Liver (tissue), 9 donors: Measurements from ENCODE around the gene FANCL. TPM values are rescaled to one million over a fixed set of nuclear protein-coding genes. Genes with fewer than 3 reads are reported as not detected.
"Not testable (repeated sequence)": the region's sequence is repeated elsewhere in the genome, so short reads cannot be mapped to it uniquely, and the experiment has no call there.

ENCODE experiments used
- DNase-seq: peaks from one replicate; pipeline ENCODE4 v3.0.0-alpha.2; 2017; ENCODE audit warnings: low spot score
- H3K27ac ChIP-seq, 2 donors: one replicate each; pipeline ENCODE4 v1.7.0; 2013; ENCODE audit warnings: inconsistent platforms in 2 of 2, low read length in 2 of 2, control low read depth in 1 of 2, low read depth in 1 of 2, mild to moderate bottlenecking in 1 of 2
- H3K27me3 ChIP-seq, 4 donors: one replicate each; pipeline versions ENCODE4 v1.6.1 to v1.7.0; 2013; ENCODE audit warnings: low read length in 3 of 4, inconsistent platforms in 1 of 4, mild to moderate bottlenecking in 1 of 4, moderate library complexity in 1 of 4; ENCODE audit not compliant: control insufficient read depth in 4 of 4, insufficient read depth in 4 of 4
- H3K36me3 ChIP-seq, 4 donors: one replicate each; pipeline versions ENCODE4 v1.6.1 to v1.7.0; 2013; ENCODE audit warnings: low read length in 3 of 4, mild to moderate bottlenecking in 3 of 4, low read depth in 1 of 4, moderate library complexity in 1 of 4; ENCODE audit not compliant: control insufficient read depth in 4 of 4, insufficient read depth in 3 of 4
- H3K4me1 ChIP-seq, 4 donors: one replicate each; pipeline versions ENCODE4 v1.6.1 to v1.7.0; 2013; ENCODE audit warnings: low read length in 3 of 4, mild to moderate bottlenecking in 3 of 4, moderate library complexity in 1 of 4; ENCODE audit not compliant: control insufficient read depth in 4 of 4, insufficient read depth in 4 of 4
- H3K4me3 ChIP-seq, 3 donors: one replicate each; pipeline versions ENCODE4 v1.6.1 to v1.7.0; 2013; ENCODE audit warnings: low read length in 3 of 3, control low read depth in 1 of 3, low read depth in 1 of 3, mild to moderate bottlenecking in 1 of 3
- H3K9ac ChIP-seq, 2 donors: one replicate each; pipeline ENCODE4 v1.7.0; 2013; ENCODE audit warnings: low read length in 2 of 2, mild to moderate bottlenecking in 2 of 2, moderate library complexity in 2 of 2, control low read depth in 1 of 2, low read depth in 1 of 2
- H3K9me3 ChIP-seq, 4 donors: one replicate each; pipeline versions ENCODE4 v1.6.1 to v1.7.0; 2013; ENCODE audit warnings: low read length in 3 of 4; ENCODE audit not compliant: control insufficient read depth in 4 of 4
- EGR1 ChIP-seq, 2 donors: IDR thresholded peaks; 2 replicates each; pipeline ENCODE4 v1.6.1; 2016 to 2018; ENCODE audit warnings: antibody characterized with exemption in 2 of 2, low read depth in 2 of 2
- FOXA1 ChIP-seq: IDR thresholded peaks from 2 replicates; pipeline ENCODE4 v1.6.1; 2016; ENCODE audit warnings: antibody characterized with exemption
- GABPA ChIP-seq, 2 donors: IDR thresholded peaks in 1 of 2; conservative IDR thresholded peaks in 1 of 2; 2 replicates each; pipeline ENCODE4 v1.6.1; 2016; ENCODE audit warnings: antibody characterized with exemption in 2 of 2, mild to moderate bottlenecking in 1 of 2, moderate library complexity in 1 of 2
- HNF4A ChIP-seq, 2 donors: conservative IDR thresholded peaks; 2 replicates each; pipeline ENCODE4 v1.6.1; 2016; ENCODE audit warnings: antibody characterized with exemption in 2 of 2, mild to moderate bottlenecking in 2 of 2
- JUND ChIP-seq, 2 donors: IDR thresholded peaks; 2 replicates each; pipeline ENCODE4 v1.6.1; 2016; ENCODE audit warnings: antibody characterized with exemption in 2 of 2
- RAD21 ChIP-seq, 2 donors: IDR thresholded peaks; 2 replicates each; pipeline ENCODE4 v1.6.1; 2016; ENCODE audit warnings: antibody characterized with exemption in 2 of 2, mild to moderate bottlenecking in 2 of 2
- RXRA ChIP-seq, 2 donors: IDR thresholded peaks; 2 replicates each; pipeline ENCODE4 v1.6.1; 2017 to 2018; ENCODE audit warnings: antibody characterized with exemption in 2 of 2, mild to moderate bottlenecking in 1 of 2
- SP1 ChIP-seq: IDR thresholded peaks from 2 replicates; pipeline ENCODE4 v1.6.1; 2018; ENCODE audit warnings: antibody characterized with exemption, mild to moderate bottlenecking
- TAF1 ChIP-seq: conservative IDR thresholded peaks from 2 replicates; pipeline ENCODE4 v1.6.1; 2016; ENCODE audit warnings: antibody characterized with exemption, mild to moderate bottlenecking
- YY1 ChIP-seq: IDR thresholded peaks from 2 replicates; pipeline ENCODE4 v1.6.1; 2016; ENCODE audit warnings: antibody characterized with exemption, mild to moderate bottlenecking
- WGBS: extraction: QIAGEN DNeasy Blood & Tissue Kit; methylation state at CpG from one replicate; pipeline ENCODE4 v1.1.7; 2013; 5-methylcytosine and 5-hydroxymethylcytosine counted together
- polyA plus RNA-seq, 2 donors: library from polyadenylated mRNA; stranded (reverse) in 1 of 2; unstranded in 1 of 2; fragments of 200-250 nt in 1 of 2; fragments of >200 nt in 1 of 2; fragmentation: Nextera tagmentation in 1 of 2; extraction: Ambion mirVana in 1 of 2; gene quantifications; one replicate each; pipeline versions ENCODE4 v1.2.1 to v1.2.3, GENCODE V29; 2013 to 2015
- total RNA-seq, 2 donors: library from RNA; depleted of rRNA; stranded (reverse); fragments of >200 nt; gene quantifications; one replicate each; pipeline ENCODE4 v1.2.3, GENCODE V29; 2014
- TF ChIP-seq, protein P1 (sequence below): IDR thresholded peaks from 2 replicates; pipeline ENCODE4 v1.6.1; 2016; ENCODE audit warnings: antibody characterized with exemption, mild to moderate bottlenecking
- TF ChIP-seq, protein P2 (sequence below): IDR thresholded peaks from 2 replicates; pipeline ENCODE4 v1.6.1; 2016; ENCODE audit warnings: antibody characterized with exemption
- TF ChIP-seq, protein P3 (sequence below): IDR thresholded peaks from 2 replicates; pipeline ENCODE4 v1.6.1; 2016; ENCODE audit warnings: antibody characterized with exemption
- TF ChIP-seq, protein P4 (sequence below): IDR thresholded peaks from 2 replicates; pipeline ENCODE4 v1.6.1; 2016; ENCODE audit warnings: antibody characterized with exemption
- TF ChIP-seq, protein P5 (sequence below): fragments of 150-350 bp; IDR thresholded peaks from 2 replicates; pipeline ENCODE4 v1.5.1; 2017; ENCODE audit warnings: improper control_type of control experiment, low read depth, low read length; ENCODE audit not compliant: missing input control
- donor health status: healthy.
- donor health status: healthy.
- donor health status: healthy.
- donor health status: healthy.
- donor health status: healthy.

FANCL gene
- total and polyA plus RNA-seq, 4 donors, result 4.2 to 26.1 (median 16.4) TPM

DNA sequence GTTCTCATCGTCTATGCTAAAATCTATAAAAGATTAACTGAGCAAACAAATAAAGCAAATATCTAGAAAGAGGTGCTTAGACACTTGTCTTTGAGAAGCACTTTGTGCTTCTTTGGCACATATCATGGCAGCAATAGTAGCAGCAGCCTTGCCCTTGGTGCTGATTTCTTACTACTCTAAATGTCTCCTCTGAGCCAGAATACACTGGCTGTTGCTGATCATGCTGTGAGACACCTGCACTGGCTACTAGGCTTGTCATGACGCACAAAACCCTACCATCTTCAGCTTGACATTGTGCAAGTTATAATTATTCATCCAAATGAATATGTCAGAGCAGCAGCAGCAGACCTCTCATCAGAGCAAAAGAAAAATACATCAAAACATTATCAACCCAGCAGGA is 46.7 kb downstream of the FANCL start:
- no peaks in the 10 kb centered on the region for H3K9me3 ChIP-seq
- peaks cover 0 to 4% (median 0%) of the 10 kb centered on the region in 4 donors for H3K4me1 ChIP-seq
- DNase-seq, result no peak
- peaks cover 0 to 2% (median 1%) of the 10 kb centered on the region in 4 donors for H3K36me3 ChIP-seq
- TF ChIP-seq, protein P1, sequence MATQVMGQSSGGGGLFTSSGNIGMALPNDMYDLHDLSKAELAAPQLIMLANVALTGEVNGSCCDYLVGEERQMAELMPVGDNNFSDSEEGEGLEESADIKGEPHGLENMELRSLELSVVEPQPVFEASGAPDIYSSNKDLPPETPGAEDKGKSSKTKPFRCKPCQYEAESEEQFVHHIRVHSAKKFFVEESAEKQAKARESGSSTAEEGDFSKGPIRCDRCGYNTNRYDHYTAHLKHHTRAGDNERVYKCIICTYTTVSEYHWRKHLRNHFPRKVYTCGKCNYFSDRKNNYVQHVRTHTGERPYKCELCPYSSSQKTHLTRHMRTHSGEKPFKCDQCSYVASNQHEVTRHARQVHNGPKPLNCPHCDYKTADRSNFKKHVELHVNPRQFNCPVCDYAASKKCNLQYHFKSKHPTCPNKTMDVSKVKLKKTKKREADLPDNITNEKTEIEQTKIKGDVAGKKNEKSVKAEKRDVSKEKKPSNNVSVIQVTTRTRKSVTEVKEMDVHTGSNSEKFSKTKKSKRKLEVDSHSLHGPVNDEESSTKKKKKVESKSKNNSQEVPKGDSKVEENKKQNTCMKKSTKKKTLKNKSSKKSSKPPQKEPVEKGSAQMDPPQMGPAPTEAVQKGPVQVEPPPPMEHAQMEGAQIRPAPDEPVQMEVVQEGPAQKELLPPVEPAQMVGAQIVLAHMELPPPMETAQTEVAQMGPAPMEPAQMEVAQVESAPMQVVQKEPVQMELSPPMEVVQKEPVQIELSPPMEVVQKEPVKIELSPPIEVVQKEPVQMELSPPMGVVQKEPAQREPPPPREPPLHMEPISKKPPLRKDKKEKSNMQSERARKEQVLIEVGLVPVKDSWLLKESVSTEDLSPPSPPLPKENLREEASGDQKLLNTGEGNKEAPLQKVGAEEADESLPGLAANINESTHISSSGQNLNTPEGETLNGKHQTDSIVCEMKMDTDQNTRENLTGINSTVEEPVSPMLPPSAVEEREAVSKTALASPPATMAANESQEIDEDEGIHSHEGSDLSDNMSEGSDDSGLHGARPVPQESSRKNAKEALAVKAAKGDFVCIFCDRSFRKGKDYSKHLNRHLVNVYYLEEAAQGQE, result no peak
- TF ChIP-seq, protein P2, sequence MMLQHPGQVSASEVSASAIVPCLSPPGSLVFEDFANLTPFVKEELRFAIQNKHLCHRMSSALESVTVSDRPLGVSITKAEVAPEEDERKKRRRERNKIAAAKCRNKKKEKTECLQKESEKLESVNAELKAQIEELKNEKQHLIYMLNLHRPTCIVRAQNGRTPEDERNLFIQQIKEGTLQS, result no peak
- TF ChIP-seq TAF1 (no peak), EGR1 (IDR thresholded peaks at IDR 0.05; ENCODE audit: low read depth in 2 of 2) (no peak), RAD21 (IDR thresholded peaks at IDR 0.05) (no peak), YY1 (no peak)
- TF ChIP-seq, protein P3, sequence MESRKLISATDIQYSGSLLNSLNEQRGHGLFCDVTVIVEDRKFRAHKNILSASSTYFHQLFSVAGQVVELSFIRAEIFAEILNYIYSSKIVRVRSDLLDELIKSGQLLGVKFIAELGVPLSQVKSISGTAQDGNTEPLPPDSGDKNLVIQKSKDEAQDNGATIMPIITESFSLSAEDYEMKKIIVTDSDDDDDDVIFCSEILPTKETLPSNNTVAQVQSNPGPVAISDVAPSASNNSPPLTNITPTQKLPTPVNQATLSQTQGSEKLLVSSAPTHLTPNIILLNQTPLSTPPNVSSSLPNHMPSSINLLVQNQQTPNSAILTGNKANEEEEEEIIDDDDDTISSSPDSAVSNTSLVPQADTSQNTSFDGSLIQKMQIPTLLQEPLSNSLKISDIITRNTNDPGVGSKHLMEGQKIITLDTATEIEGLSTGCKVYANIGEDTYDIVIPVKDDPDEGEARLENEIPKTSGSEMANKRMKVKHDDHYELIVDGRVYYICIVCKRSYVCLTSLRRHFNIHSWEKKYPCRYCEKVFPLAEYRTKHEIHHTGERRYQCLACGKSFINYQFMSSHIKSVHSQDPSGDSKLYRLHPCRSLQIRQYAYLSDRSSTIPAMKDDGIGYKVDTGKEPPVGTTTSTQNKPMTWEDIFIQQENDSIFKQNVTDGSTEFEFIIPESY, result no peak
- no peak overlapping the region for H3K4me3 ChIP-seq
- WGBS, result 66% methylated on average over 2 of the region's 2 CpGs
- no peak overlapping the region for H3K27ac ChIP-seq
- H3K27me3 ChIP-seq, result no peaks in the 10 kb centered on the region
- no peak overlapping the region for H3K9ac ChIP-seq

DNA sequence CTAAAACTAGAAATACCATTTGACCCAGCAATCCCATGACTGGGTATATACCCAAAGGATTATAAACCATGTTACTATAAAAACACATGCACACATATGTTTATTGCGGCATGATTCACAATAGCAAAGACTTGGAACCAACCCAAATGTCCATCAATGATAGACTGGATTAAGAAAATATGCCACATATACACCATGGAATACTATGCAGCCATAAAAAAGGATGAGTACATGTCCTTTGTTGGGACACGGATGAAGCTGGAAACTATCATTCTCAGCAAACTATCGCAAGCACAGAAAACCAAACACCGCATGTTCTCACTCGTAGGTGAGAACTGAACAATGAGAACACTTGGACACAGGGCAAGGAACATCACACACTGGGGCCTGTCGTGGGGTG is 54.1 kb downstream of the FANCL start:
- not testable (repeated sequence) for H3K4me1 ChIP-seq, H3K4me3 ChIP-seq, H3K9me3 ChIP-seq, DNase-seq, H3K9ac ChIP-seq, H3K36me3 ChIP-seq, H3K27ac ChIP-seq, H3K27me3 ChIP-seq
- 98% methylated on average over 6 of the region's 6 CpGs for WGBS

DNA sequence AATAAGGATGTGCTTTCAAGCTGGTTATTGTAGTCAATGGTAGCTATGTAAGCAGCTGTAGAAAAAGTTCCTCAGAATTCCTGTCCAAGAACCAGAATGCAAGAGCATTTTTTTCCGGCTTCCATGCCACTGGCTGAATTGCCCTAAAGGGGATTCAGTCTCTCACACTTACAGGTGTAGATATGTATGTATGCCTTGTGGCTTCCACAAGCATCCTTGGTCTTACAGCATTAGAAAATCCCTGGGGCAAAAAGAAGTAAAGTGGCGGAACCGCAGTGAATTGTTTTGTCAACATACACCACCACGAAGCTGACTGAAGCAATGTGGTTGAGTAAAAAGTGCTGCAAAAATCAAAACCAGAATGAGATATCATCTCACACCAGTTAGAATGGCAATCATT is 54.6 kb downstream of the FANCL start:
- WGBS, result 96% methylated on average over 4 of the region's 4 CpGs
- no peak for DNase-seq
- no peaks in the 10 kb centered on the region for H3K9me3 ChIP-seq
- H3K27ac ChIP-seq, result no peak overlapping the region
- no peaks in the 10 kb centered on the region for H3K4me1 ChIP-seq
- peaks cover 0 to 2% (median 0%) of the 10 kb centered on the region in 4 donors for H3K36me3 ChIP-seq
- H3K9ac ChIP-seq, result no peak overlapping the region
- no peak for TF ChIP-seq RXRA (IDR thresholded peaks at IDR 0.05)
- no peak for TF ChIP-seq YY1
- TF ChIP-seq SP1, result no peak
- no peak for TF ChIP-seq FOXA1
- TF ChIP-seq, protein P4, sequence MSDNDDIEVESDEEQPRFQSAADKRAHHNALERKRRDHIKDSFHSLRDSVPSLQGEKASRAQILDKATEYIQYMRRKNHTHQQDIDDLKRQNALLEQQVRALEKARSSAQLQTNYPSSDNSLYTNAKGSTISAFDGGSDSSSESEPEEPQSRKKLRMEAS, result no peak
- no peak for TF ChIP-seq TAF1
- TF ChIP-seq EGR1 (IDR thresholded peaks at IDR 0.05; ENCODE audit: low read depth in 2 of 2), result no peak
- TF ChIP-seq HNF4A (conservative IDR thresholded peaks at IDR 0.05), result no peak
- TF ChIP-seq, protein P5, sequence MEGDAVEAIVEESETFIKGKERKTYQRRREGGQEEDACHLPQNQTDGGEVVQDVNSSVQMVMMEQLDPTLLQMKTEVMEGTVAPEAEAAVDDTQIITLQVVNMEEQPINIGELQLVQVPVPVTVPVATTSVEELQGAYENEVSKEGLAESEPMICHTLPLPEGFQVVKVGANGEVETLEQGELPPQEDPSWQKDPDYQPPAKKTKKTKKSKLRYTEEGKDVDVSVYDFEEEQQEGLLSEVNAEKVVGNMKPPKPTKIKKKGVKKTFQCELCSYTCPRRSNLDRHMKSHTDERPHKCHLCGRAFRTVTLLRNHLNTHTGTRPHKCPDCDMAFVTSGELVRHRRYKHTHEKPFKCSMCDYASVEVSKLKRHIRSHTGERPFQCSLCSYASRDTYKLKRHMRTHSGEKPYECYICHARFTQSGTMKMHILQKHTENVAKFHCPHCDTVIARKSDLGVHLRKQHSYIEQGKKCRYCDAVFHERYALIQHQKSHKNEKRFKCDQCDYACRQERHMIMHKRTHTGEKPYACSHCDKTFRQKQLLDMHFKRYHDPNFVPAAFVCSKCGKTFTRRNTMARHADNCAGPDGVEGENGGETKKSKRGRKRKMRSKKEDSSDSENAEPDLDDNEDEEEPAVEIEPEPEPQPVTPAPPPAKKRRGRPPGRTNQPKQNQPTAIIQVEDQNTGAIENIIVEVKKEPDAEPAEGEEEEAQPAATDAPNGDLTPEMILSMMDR, result no peak
- TF ChIP-seq, protein P1, result no peak
- no peak for TF ChIP-seq GABPA (IDR thresholded peaks at IDR 0.05 in 1 of 2, conservative IDR thresholded peaks at IDR 0.05 in 1 of 2)
- TF ChIP-seq JUND (IDR thresholded peaks at IDR 0.05), result no peak
- H3K4me3 ChIP-seq, result no peak overlapping the region
- no peaks in the 10 kb centered on the region for H3K27me3 ChIP-seq
